A549 (cell line): ENCODE results near the gene EFEMP2.

Experiments used
- CBX2 ChIP-seq: fragments of 200-600 bp; sonication (generic); IDR thresholded peaks from 2 replicates; pipeline ENCODE4 v1.6.1; 2016; ENCODE audit warnings: low read depth, mild to moderate bottlenecking, borderline replicate concordance
- CEBPB ChIP-seq, 2 experiments: fragments of >200 bp in 1 of 2; sonication (Bioruptor Twin) in 1 of 2; formaldehyde crosslinking in 1 of 2; IDR thresholded peaks; 2 replicates each; pipeline ENCODE4 v1.6.1; 2012 to 2016
- EHMT2 ChIP-seq: fragments of 200-600 bp; sonication (generic); IDR thresholded peaks from 2 replicates; pipeline ENCODE4 v1.6.1; 2016; ENCODE audit warnings: antibody characterized with exemption, low read depth, mild to moderate bottlenecking, moderate library complexity
- EP300 ChIP-seq, 2 experiments: fragments of >200 bp; sonication (Bioruptor Twin); formaldehyde crosslinking; IDR thresholded peaks; 2 replicates in 1 of 2; 3 replicates in 1 of 2; pipeline ENCODE4 v1.6.1; 2016 to 2017
- JUN ChIP-seq, 2 experiments: fragments of >200 bp; sonication (Bioruptor Twin); formaldehyde crosslinking; IDR thresholded peaks; 2 replicates in 1 of 2; 3 replicates in 1 of 2; pipeline ENCODE4 v1.6.1; 2016 to 2017
- MAZ ChIP-seq: fragments of 150-350 bp; IDR thresholded peaks from 2 replicates; pipeline ENCODE4 v1.6.1; 2014; ENCODE audit warnings: antibody characterized with exemption, low read depth, low read length, borderline replicate concordance
- POLR2A ChIP-seq: IDR thresholded peaks from 2 replicates; pipeline ENCODE4 v1.6.1; 2012; ENCODE audit warnings: mild to moderate bottlenecking, low read length
- ZFP36 ChIP-seq: fragments of 450-650 bp; IDR thresholded peaks from 2 replicates; pipeline ENCODE4 v1.6.1; 2014; ENCODE audit warnings: borderline replicate concordance; ENCODE audit not compliant: partially characterized antibody
- TF ChIP-seq, protein P1 (sequence below): fragments of >200 bp; sonication (Bioruptor Twin); formaldehyde crosslinking; IDR thresholded peaks from 3 replicates; pipeline ENCODE4 v1.5.1; 2016
- TF ChIP-seq, protein P2 (sequence below): IDR thresholded peaks from 2 replicates; pipeline ENCODE4 v1.6.1; 2012
- TF ChIP-seq, protein P3 (sequence below): fragments of 450-650 bp; IDR thresholded peaks from 2 replicates; pipeline ENCODE4 v1.6.1; 2014; ENCODE audit warnings: antibody characterized with exemption
- TF ChIP-seq, protein P4 (sequence below): IDR thresholded peaks from 2 replicates; pipeline ENCODE4 v1.6.1; 2012; ENCODE audit warnings: low read depth, borderline replicate concordance

DNA sequence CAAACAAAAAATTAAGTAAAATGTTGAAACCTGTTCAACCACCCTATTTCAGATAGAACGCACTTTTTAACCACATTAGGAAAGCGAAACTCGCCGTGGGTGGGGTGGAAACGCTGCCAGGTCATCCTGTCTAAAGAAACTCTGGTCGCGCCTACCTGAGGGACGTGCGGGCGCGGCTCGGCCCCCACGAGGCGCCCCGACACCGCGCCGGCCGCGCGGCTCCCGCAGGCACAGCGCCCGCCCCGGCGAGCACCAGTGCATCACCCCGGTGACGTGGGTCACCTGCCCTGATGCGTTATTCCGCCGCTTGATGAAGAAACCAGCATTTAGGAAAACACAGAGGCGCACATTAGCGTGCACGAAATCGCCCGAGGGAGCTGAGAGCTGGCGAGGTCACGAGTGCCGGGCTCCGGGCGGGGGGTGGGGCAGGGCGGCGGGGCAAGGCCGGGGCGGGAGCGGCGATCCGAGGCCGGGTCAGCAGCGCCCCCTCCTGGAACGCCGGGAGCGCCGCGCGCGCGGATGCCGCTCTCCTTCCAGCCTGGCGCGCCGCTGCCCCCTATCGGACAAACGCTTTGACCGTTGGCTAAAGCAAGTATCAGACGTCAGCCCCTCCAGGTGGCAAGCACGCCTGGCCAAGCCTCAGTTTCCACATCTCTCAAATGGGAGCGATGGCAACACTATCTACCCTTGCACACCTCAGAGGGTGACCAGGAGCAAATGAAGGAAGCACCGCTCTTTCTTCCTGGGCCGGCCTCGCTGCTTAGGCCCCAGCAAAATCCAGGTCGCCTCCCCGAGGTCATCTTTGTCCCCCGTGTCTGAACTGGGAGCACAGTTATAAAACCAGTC, 54.5 kb downstream of the EFEMP2 start:
- TF ChIP-seq, protein P1, sequence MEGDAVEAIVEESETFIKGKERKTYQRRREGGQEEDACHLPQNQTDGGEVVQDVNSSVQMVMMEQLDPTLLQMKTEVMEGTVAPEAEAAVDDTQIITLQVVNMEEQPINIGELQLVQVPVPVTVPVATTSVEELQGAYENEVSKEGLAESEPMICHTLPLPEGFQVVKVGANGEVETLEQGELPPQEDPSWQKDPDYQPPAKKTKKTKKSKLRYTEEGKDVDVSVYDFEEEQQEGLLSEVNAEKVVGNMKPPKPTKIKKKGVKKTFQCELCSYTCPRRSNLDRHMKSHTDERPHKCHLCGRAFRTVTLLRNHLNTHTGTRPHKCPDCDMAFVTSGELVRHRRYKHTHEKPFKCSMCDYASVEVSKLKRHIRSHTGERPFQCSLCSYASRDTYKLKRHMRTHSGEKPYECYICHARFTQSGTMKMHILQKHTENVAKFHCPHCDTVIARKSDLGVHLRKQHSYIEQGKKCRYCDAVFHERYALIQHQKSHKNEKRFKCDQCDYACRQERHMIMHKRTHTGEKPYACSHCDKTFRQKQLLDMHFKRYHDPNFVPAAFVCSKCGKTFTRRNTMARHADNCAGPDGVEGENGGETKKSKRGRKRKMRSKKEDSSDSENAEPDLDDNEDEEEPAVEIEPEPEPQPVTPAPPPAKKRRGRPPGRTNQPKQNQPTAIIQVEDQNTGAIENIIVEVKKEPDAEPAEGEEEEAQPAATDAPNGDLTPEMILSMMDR = peak; percentile 100
- TF ChIP-seq EP300 (IDR thresholded peaks at IDR 0.05) = no peak; a peak in 1 of 5 replicates
- no peak for TF ChIP-seq EHMT2
- TF ChIP-seq JUN (IDR thresholded peaks at IDR 0.05) = peak in 1 of 2 experiments; percentile 80; a peak in 3 of 5 replicates
- TF ChIP-seq MAZ = no peak
- TF ChIP-seq CBX2 = no peak
- peak; percentile 50 for TF ChIP-seq POLR2A
- TF ChIP-seq, protein P2, sequence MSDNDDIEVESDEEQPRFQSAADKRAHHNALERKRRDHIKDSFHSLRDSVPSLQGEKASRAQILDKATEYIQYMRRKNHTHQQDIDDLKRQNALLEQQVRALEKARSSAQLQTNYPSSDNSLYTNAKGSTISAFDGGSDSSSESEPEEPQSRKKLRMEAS = peak; percentile 68
- TF ChIP-seq, protein P3, sequence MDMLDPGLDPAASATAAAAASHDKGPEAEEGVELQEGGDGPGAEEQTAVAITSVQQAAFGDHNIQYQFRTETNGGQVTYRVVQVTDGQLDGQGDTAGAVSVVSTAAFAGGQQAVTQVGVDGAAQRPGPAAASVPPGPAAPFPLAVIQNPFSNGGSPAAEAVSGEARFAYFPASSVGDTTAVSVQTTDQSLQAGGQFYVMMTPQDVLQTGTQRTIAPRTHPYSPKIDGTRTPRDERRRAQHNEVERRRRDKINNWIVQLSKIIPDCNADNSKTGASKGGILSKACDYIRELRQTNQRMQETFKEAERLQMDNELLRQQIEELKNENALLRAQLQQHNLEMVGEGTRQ = no peak
- no peak for TF ChIP-seq CEBPB (IDR thresholded peaks at IDR 0.05)
- TF ChIP-seq, protein P4, sequence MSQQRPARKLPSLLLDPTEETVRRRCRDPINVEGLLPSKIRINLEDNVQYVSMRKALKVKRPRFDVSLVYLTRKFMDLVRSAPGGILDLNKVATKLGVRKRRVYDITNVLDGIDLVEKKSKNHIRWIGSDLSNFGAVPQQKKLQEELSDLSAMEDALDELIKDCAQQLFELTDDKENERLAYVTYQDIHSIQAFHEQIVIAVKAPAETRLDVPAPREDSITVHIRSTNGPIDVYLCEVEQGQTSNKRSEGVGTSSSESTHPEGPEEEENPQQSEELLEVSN = peak; percentile 43; the same call in 1 of the 2 replicates
- no peak for TF ChIP-seq ZFP36
